HFF-Myc (cell line): ENCODE measurements around the gene STX10.
A peak's percentile ranks its signal among the peaks of the same experiment; 100 is the strongest.

ENCODE experiments used
- DNase-seq: peaks from one replicate; pipeline ENCODE4 v3.0.0-alpha.2; 2011; ENCODE audit warnings: low read depth; ENCODE audit errors: extremely low read depth
- H3K4me3 ChIP-seq: replicated peaks from 2 replicates; pipeline ENCODE4 v1.5.1; 2011; ENCODE audit warnings: low read depth, mild to moderate bottlenecking, control low read depth, low read length
- TF ChIP-seq, protein P1 (sequence below): IDR thresholded peaks from 2 replicates; pipeline ENCODE4 v1.5.1; 2012; ENCODE audit warnings: mild to moderate bottlenecking, low read depth, low read length, control low read depth; ENCODE audit errors: missing control alignments

STX10 gene

DNA sequence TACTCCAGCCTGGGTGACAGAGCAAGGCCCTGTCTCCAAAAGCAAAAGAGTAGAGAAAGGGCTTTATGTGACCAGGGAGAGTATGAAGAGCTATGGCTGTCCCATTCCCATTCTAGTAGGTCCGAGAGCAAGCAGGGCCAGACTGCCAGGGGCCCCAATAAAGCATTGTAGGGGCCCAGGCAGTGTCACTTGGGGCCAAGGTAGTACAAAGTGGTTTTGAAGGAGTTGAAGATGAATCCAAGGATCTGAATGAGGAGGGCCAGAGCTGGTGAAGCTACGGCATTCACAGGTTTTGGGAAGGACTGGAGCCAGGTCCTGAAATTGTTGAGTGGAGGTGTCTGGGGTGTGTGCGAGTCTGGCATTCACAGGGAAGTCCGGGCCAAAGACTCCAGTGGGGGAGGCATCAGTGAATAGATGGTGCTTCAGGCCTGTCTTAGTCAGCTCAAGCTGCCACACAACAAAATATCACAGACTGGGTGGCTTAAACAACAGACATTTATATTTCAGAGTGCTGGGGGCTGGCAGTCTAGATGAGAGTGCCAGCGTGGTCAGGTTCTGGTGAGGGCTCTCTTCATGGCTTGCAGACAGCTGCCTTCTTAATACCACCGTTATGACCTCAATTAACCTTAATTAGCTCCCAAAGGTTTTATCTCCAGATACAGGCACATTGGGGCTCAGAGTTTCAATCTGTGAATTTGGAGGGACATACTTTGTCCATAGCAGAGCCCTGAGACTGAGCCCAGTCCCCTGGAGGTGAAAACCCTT lies 22.2 kb downstream of the STX10 start:
- no peak for DNase-seq
- TF ChIP-seq, protein P1, sequence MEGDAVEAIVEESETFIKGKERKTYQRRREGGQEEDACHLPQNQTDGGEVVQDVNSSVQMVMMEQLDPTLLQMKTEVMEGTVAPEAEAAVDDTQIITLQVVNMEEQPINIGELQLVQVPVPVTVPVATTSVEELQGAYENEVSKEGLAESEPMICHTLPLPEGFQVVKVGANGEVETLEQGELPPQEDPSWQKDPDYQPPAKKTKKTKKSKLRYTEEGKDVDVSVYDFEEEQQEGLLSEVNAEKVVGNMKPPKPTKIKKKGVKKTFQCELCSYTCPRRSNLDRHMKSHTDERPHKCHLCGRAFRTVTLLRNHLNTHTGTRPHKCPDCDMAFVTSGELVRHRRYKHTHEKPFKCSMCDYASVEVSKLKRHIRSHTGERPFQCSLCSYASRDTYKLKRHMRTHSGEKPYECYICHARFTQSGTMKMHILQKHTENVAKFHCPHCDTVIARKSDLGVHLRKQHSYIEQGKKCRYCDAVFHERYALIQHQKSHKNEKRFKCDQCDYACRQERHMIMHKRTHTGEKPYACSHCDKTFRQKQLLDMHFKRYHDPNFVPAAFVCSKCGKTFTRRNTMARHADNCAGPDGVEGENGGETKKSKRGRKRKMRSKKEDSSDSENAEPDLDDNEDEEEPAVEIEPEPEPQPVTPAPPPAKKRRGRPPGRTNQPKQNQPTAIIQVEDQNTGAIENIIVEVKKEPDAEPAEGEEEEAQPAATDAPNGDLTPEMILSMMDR: no peak
- no peak overlapping the region for H3K4me3 ChIP-seq

DNA sequence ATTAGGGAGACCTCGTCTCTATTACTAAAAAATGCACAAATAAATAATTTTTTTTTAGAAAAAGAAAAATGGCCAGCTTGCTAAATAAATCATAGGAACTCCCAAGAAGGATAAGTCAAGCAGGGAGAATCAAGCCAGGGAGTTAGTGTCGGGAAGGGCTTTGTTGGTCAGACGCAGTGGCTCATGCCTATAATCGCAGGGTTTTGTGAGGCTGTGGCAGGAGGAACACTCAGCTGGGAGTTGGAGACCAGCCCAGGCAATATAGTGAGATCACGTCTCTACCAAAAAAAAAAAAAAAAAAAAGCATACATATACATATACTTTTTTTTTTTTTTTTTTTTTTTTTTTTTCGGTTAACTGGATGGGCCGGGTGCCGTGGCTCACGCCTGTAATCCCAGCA lies 23.1 kb downstream of the STX10 start:
- TF ChIP-seq, protein P1: no peak
- no peak overlapping the region for H3K4me3 ChIP-seq
- no peak for DNase-seq

DNA sequence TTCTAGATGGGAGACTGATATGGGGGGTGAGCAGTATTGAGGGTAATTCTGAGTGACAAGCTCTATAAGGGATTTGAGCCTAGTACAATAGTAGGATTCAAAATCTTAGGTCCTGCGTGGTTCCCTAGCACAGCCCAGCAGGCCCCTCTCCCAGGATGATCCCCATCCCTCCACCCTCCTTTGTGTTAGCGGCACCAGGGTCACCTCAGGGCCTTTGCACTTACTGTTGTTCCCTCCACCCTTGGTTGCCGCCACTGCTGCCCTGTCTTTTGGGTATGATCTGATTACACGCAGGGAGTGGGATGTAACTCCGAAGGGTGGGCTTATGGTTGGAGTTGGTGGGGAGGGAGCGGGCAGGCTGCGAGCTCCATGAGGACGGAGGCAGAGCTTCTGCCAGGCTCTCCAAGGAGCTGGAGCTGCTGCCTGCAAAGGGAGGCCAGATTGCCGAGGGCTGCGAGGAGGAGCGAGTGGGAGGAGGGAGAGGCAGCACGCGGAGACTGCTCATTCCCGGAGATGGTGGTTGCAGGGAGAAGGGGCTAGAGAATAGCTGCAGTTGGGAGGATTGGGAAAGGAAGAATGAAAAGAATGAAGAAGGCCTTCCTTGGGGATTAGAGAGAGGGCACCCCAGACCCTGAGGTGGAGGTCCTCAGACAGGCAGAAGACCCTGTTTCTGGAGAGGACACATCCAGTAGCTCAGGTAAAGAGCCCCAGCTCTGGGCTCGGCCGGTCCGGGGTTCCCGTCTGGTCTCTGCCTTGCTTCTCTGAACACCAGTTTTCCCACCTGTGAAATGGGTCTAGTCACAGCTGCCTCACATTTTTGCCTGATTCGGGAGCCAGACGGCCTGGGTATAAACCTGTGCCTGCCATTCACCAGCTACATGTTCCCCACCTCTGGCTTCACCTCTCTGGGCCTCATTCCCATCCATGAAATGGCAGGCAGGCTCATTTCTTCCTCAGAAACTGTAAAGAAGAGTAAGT lies 26.9 kb downstream of the STX10 start:
- TF ChIP-seq, protein P1: no peak
- no peak overlapping the region for H3K4me3 ChIP-seq

DNA sequence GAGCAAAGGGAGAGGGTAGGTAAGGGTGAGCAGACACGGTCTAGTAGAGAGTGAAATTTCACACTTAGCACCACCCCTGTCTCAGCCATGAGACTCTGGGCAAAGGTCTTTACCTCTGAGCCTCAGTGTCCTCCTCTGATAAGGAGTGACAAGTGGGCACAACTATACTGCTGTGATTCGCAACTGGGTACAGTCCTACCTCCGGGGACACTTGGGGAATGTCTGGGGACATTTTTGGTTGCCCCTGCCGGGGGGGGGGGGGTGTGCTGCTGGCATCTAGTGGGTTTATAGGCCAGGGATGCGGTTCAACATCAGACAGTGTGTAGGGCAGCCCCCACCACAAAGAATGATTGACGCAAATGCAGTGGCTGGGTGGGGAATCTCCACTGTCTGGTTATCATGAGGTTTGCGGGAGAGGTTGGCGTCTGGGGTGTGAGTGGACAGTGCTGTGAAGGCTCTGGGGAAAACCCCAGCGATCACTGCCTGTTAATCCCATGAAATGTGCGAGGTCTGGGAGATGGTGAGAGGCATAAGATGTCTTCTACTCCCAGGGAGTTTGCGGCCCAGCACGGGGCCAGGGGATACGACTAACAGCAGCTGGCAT lies 27.8 kb downstream of the STX10 start:
- H3K4me3 ChIP-seq: no peak overlapping the region
- TF ChIP-seq, protein P1: no peak
- no peak for DNase-seq

More for the DNA sequence above, 26.9 kb downstream of the STX10 start:
- DNase-seq: no peak

DNA sequence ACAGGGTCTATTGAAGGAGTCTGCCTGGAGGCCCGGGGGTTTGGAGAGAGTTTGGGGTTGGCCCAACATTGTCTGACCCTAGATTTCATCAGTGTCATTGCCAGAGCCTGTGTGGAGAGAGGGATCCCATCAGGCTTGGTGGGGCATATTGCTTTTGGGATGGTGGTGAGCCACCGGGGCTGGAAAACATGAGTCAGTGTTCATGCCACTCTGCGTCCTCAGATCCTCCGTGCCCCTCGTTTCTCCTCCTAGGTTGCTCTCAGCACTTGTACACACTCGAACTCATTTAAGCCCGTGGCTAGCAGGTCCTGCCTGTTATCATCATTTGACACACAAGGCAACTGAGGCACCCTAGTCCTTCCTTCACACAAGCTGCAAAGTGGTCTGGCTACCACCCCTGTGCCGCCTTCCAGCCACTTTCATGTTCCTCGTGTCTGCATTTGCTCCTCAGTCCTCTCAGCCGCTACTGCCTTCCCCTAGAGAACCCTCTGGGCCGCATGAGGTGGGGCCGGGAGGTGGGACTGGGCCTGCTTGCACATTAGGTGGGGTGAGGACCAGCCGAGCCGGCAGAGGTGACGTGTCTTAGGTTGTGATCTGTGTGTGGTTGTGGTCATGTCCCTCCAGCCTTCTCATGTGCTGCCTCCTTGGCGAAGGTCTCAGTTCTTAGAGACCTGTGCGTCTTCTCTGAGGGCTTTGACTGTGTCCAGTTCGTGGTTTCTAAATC lies 28.5 kb downstream of the STX10 start:
- DNase-seq: no peak
- TF ChIP-seq, protein P1: no peak
- no peak overlapping the region for H3K4me3 ChIP-seq

DNA sequence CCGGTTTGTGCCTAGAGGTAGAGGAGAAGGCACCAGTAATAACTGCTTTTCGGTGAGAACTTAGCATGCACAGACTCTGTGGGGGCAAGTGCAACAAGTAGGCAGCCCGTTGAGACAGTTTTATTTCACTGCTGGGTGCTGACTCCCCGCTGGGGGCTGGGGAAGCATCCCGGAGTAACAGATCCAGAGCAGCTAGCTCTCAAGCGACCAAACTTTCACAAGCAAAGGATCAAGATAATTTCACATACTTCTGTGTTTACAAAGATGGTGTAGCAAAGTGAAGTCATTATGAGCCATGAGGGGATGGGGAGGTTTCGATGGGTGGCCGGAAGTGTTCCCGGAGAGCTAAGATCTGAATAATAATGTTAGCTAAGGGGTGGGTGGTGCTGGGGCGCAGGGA lies 29.4 kb downstream of the STX10 start:
- no peak for DNase-seq
- H3K4me3 ChIP-seq: peak overlapping the region; percentile 86; the same call in 1 of the 2 replicates

More for the DNA sequence above, 29.4 kb downstream of the STX10 start:
- TF ChIP-seq, protein P1: no peak
